ENCODE measurements around the gene CARNS1. TPM values are rescaled to one million over a fixed set of nuclear protein-coding genes. Genes with fewer than 3 reads are reported as not detected.

CARNS1 gene
- polyA plus RNA-seq, 1 donor, result 87.1 TPM

DNA sequence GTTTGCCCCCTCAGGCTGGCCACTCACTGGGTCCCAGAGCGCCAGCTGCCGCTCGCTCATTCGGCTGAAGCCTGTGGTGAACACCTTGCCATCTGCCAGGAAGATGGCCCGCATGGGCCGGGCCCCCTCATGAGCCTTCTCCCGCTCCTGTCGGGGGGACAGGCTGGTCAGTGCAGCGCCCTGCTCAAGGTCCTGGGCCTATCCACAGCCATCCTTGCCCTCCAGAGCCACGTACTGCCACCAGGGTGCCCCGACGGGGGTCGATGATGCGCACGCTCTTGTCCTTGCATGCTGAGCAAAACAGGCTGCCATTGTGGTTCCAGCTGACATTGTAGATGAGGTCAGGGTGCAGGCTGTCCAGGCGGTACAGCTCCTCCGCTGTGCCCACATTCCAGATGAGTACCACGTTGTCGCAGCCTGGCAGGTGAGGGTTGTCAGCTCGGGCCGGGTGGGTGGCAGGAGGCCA is 25.7 kb downstream of the CARNS1 start:
- DNase-seq, result no peak

DNA sequence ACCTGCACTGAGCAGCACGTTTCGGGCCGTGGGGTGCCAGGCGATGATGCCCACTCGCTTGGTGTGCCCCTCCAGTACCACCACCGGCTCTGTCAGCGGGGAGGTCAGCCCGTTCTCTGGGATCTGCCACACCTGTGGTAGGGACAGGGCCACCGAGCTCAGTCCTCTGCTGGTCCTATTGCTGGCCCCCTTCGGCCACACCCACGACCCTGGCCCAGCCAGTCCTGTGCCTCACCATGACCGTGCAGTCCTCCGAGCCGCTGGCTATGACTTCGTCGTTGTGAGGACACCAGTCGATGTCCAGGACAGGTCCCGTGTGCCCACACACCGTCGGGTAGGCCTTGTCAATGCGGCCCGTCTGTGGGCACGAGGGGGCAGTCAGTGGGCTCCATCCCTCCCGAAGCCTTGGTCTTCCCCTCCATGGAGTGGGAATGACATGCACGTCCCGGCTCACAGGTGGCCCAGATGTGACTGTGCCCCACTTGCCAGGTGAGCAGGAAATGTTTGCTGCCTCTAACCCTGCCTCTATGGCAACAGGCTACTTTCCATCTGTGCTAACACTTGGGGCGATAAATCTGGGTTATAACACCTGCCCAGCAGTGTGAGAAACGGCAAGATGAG is 26.4 kb downstream of the CARNS1 start:
- no peak for DNase-seq

DNA sequence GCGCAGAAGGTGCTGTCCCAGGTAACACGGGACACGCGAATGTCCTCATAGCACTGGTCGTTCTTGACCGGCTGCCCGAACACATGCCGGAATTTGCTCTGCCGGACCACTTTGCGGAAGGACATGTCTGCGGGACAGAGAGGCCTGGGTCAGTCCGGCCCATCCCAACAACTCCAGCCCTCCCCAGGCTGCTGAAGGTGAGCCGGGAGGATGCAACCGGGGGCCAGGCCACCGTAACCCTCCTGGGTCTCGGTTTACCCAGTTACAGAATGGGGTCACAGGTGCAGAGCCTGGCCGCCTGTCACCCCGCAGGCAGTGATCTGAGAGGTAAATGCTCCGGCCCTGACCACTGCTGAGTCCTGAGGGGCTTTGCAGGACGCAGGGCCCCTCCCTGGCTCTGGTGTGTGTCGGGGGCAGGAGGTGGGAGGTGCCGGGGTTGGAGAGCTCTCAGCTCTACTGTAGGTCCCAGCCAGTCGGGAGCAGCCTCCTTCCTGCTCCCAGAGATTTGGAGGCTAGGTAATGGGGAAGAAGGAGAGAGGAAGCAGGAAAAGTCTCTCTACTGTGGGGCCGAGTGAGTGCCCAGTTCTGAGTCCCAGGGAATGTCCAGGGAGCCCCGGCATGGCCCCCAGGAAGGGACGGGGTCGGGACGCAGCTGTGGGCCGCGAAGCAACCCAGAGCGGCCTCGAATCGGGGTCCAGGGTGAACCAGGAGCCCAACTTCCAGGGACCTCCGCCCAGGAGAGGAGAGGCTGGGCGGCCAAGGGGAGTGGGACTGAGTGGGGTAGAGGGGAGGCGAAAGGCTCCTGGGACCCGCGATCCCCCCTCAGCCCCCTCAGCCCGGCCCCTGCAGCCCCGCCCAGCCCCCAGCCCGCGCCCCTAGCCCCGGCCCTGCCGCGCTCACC is 27.3 kb downstream of the CARNS1 start:
- no peak for DNase-seq

DNA sequence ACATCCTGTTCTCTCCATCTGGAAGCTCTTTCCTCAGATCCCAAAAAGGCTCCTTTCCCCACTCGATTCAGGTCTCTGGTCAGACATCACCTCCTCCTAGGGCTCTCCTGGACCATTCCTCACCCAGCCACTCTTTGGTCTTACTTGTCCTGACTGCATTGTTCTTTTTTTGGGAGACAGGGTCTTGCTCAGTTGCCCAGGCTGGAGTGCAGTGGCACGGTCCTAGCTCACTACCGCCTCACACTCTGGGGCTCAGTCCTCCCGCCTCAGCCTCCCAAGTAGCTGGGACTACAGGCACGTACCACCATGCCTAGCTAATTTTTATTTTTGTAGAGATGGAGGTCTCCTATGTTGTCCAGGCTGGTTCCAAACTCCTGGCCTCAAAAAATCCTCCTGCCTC is 30.0 kb downstream of the CARNS1 start:
- no peak for DNase-seq

DNA sequence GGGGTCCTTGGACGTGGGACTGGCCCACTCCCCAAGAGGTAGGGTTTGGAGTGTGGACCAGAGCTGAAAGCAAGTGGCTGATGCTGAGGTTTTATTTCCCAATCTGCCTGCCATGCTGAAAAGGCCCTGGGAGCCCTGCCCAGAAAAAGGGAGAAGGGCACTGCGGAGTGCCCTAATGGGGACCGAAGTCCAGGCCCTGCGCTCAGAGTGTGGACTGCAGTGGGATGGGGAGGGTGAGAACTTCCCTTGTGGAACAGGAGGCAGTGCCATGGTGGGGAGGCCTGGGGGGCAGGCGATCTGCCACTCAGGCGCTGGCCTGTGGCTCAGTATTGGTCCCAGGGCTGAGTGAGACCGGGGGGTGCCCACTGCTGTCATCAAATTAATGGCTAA is 32.7 kb downstream of the CARNS1 start:
- DNase-seq, result no peak

DNA sequence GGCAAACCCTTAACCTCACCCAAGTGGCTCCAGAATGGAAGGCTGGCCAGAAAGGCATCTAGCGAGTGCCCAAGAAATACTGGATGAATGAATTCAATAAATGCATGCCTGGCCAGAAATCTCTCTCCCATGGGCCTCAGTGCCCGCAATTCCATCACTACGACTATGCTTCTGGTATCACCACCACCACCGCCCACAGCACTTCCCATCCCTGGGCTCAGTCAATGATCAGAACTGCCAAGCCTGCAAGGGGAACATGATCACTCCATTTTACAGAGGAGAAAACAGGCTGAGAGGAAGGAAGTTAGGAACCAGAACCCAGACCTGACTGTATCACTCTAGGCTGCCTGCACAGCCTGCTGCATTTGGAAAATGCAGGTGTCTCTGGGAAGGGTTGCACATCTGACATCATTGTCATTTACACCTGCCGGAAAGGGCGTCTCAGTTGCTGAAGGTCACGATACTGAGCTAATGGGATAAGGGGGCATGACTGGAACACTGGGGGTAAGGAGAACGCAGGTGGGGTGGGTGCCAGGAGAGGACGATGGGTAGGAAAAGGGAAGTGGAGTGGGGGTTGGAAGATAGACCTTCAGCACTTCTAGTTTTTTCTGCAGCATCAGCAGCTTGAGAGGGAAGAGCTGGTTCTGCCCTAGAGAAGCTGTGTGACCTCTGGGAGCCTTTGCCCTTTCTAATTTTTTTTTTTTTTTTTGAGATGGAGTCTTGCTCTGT is 33.8 kb downstream of the CARNS1 start:
- DNase-seq, result no peak

DNA sequence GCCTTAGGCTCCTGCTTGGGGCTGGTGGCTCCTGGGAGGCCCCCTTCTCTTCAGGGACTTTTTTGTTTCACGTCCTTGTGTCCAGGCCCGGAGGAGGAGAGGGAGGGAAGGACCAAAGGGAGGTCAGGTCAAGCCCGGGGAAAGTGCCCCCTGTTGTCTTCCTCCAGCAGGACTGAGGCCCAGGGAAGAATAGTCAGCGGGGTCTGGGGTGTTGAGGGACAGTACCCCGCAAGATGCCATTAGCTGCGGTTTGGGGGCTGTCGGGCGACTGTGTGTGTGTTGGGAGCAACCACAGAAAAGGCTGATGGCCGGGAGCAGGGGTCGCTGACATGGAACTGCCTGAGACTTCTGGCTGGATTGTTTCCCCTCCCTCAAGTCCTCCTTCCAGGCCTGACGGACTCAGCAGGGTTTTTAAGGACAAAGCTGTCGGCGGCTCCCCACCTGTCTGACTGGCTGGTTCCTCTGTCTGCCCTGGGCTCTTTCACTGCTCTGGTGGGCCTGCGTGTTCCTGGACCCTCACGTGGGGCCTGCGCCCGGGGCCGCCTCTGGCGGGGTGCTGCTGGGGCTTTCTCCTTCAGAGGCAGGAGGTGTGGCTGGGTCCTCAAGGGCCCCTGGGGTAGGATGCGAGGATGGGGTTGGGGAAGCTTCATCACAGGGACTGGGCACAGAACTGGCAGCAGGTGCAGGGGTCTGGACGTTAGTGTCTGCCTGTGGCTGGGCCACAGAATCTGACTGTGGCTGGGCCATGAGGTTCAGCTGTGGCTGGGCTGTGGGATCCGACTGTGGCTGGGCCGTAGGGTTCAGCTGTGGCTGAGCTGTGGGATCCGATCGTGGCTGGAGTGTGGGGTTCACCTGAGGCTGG is 35.5 kb downstream of the CARNS1 start:
- no peak for DNase-seq

DNA sequence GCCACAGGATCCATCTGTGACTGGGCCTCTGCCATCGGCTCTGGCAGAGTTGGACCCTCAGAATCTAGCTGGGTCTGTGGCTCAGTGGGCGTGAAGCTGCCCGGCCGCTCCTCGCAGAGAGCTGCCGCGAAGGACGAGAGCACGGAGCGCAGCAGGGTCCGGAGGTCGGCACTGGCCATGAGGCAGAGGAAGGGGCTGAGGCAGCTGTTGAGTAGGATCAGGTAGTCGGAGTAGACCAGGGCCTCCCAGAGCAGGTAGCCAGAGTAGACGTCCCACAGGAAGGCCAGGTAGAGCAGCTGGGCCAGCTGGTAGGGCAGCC is 36.1 kb downstream of the CARNS1 start:
- DNase-seq, result no peak

DNA sequence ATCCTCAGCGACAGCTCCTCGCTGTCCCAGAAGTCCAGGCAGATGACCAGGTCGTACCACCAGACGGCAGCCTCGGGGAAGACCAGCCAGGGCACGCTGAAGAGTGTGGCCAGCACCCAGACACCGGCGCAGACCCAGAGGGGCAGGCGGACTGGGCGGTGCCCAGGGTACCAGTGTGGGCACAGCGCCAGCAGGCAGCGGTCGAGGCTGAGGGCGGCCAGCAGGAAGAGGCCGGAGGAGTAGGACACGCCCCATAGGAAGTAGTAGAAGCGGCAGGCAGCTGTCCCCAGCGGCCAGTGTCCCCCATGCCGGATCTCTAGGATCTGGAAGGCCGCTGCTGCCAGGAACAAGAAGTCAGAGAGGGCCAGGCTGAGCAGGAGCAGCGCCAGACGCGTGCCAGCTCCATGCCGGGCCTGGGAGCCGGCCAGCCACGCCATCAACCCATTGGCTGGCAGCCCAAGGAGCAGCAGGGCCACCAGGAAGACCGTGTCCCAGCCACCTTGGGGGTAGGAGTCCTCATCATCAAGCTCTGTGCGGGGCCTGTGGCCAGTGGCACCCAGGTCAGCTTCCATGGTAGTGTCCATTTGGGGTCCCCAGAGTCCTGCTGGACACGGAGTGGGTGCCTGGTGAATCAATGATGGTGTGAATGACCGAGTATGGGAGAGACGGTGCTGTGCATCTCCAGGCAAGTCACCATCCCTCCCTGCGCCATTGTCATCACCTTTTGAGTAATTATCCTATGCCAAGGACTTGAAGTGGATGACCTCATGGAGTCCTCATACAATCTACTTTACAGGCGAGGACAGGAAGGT is 36.9 kb downstream of the CARNS1 start, which contains the start of gene GPR152:
GPR152 (minus strand) TSS at position 589 of the 812 bp plus-strand sequence; CDS start at position 584, 5 bp downstream.
- no peak for DNase-seq

DNA sequence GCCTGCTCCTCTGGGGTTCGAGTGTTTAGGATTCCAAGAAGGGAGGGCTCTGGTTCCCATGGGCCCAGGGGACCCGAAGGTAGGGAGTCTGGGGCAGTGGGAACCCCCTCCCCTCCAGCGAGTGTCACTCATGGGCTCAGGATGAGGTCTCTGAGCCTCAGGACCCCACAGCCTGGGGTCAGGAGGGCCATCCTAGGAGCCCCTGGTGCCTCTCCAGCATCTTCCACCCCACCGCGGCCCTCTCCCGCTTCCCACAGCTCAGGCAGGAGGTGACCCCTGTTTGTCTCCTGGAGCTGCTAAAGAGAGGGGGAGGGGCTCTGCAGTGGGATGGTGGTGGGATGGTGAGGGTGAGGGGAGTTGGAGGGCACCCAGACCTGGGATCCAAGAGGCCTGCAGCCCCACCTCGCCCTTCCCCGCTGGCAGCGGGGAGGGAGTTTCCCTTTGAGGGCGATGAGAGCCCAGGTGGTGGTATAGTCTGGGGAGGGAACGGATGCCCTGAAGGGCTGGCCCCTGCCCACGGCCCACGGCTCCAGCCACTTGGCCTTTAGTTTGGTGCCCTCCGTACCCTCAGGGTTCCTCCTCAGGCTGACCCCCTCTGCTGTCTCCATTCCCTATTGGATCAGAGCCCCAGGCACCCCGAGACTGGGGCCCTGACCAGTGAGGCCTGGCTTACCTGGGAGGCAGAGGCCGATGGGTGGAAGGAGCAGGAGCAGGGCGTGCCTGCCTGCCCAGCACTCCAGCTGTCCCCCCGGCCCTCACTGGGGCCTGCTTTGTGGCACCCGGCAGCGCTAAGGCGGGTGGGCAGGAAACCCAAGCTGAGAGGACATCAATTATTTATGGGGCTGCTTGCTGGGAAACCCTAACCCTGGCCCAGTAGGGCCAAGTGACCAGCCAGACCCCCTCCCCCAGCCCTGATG is 38.6 kb downstream of the CARNS1 start:
- DNase-seq, result no peak

DNA sequence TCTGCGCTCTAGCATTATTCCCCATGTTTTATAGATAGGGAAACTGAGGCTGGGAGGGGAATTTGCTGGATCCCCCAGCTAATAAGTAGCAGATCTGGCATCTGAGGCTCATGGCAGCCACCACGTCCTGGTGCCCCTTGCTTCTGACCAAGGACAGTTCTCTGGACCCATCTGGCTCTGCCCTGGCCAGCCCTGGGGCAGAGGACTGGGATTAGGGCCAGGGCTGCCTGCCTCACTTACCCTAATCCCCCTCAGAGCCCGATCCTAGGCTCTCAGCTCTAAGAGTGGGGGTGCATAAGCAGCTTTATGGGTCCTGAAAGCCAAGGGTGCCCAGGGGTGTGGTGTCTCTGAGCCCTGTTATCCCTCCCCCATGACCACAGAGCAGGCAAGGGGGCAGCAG is 39.6 kb downstream of the CARNS1 start, which contains the start of gene CABP4:
CABP4 (plus strand) TSS at position 301 of the 400 bp plus-strand sequence; CDS start at position 371, 70 bp downstream.
- no peak for DNase-seq

DNA sequence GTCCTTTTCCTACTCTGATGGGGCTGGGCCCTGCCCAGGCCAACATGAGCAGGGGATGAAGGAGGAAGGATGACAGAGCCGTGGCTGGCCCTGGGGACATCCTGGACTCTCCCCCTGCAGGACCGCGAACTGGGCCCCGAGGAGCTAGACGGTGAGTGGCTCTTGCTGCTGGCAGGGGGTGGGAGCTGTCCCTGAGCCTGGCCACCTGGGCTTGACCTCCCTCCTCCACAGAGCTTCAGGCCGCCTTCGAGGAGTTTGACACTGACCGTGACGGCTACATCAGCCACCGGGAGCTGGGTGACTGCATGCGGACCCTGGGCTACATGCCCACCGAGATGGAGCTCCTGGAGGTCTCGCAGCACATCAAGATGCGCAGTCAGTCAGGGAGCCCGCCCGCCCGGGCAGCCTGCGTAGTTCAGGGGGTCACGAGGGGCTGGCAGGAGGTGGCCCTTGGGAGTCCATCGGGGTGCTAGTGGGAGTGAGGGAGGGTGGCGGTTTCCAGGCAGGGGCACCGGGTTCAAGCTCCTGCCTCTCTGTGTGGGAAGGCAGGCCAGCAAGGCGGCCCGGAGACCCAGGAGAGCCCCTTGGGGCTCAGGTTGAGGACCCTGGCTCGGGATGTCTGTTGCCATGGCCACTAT is 40.7 kb downstream of the CARNS1 start:
- no peak for DNase-seq

DNA sequence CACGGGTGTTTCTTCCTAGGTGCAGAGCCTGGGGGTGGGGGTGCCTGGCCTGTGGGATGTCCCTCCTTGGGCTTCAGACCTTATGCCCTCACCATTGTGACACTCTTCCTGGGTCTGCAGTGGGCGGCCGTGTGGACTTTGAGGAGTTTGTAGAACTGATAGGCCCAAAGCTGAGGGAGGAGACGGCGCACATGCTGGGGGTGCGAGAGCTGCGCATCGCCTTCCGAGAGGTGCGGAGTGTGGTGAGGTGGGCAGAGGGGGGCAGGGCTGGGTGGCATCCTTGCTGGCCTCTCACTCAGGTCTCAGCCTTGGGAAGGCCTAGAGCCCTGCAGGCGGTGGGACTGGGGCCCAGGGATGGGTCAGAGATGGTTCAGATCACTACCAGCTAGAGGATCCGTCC is 42.0 kb downstream of the CARNS1 start:
- no peak for DNase-seq

DNA sequence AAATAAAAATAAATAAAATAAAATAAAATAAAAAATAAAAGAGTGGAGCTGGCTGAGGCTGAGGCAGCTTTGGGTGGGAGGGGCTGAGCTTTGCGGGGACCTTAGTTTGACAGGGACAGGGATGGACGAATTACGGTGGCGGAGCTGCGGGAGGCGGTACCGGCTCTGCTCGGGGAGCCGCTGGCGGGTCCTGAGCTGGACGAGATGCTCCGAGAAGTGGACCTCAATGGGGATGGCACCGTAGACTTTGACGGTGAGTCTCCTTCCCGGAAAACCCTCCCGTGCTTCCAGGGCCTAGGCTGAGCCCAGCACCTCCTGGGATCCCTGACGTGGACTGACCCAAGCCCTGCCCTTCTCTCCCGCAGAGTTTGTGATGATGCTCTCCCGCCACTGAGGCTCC is 42.8 kb downstream of the CARNS1 start:
- no peak for DNase-seq

DNA sequence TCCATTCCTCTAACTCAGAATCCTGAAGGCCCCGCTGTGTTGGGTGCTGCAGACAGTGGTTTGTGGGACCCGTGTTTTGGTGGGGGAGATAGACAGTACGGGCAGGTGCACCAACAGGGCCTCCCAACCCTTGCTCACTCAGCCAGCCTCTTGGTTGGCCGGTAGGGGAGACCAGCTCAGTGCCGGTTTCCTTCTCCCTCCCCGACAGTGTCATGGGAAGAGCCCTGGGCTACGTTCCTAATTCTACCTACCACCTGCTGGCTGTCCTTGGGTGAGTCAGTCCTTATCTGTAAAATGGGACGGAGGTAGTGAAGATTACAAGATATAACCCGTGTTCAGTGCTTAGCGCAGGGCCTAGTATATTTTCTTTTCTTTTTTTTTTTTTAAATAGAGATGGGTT is 47.7 kb downstream of the CARNS1 start:
- no peak for DNase-seq

DNA sequence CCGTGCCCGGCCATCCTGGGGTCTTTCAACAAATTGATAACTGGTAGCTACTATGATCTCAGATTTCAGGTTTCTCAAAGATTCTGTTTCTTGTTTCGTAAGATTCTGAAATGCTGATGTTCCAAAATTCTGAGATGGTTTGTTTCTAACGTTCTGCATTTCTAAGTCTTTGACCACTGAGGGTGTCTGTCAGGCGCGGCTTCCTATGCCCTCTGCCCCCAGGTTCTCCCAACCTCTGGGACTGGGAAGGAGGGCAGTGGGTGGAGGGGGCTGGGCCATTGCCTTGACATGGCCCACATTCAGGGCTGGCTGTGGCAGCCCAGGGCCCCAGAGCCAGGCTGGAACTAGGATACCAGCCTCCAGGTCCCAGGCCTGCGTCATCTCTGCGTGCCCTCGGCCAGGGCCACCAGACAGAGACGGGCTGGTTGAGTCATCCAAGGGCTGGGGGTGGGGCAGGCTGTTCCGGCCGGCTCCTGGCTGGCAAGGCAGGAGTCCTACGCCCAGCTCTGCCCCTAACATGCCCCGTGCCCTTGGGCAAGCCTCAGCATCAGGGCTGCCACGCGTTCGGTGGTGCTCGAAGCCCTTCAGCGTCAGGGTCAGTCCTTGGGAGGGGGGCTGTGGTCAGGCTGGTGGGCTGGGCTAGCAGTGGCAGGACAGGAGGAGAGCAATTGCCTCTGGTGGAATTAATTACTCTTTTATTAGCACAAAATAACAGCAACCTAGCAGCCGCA is 48.4 kb downstream of the CARNS1 start:
- no peak for DNase-seq

DNA sequence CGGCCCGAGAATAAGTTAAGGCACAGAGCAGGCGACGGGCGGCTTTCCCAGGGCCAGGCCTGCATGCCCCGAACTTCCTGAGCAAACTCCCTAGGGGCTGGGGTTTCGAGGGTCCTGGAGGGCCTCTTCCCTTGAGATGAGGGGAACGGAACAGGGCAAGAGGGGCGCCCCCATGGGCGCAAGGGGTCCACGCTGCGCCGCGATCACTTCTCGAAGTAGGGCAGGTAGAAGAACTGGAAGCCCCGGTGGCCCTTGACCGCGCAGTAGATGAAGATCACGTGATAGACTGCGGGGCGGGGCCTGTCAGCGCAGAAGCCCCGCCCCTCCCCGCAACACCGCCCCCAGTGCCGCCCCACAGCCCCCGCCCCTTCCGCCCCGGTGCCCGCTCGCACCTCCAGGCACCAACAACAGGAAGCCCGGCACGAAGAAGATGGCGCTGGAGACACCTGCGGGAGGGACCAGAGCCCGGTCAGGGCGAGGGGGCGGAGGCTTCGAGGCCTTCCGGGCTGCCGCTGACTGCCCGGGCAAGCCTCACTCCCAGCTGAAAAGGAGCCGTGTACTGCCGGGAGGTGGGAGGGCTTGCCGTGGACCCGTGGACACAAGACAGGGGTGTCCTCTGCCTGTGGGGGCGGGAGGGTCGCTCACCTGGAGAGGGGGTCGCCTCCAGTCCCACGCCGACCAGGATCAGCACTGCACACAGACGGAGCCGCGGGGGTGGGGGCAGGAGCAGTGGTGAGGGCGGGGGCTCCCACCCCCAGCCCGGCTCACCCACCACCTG is 49.1 kb downstream of the CARNS1 start:
- DNase-seq, result peak; percentile 61

DNA sequence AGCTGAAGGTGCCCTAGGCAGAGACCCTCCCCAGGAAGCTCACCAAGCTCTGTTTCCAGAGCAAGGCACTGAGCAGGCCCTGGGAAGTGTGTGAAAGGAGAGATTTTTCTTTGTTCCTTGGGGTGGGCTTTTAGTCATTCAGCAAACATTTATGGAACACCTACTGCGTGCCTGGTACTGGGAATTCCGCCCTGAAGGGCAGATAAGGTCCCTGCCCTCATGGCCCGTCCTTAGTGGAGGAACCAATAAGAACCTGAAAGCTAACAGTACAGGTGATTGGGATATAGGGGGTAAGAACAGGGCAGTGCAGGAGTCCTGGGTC is 49.7 kb downstream of the CARNS1 start:
- no peak for DNase-seq
